OCI-LY7 (cell line): ENCODE results near the gene GAPDH. TPM values are rescaled to one million over a fixed set of nuclear protein-coding genes. Genes with fewer than 3 reads are reported as not detected.
A peak's percentile ranks its signal among the peaks of the same experiment; 100 is the strongest.

Experiments used
- BruUV-seq: library from RNA; stranded (reverse); fragments of 400-500 nt; replicated peaks from 2 replicates; lab custom pipeline; 2021; lab: Mats Ljungman, UMichigan
- CTCF ChIA-PET: fragments of 300-600 bp; sonication (Branson Sonifier 250); formaldehyde crosslinking; loops from one replicate; lab custom pipeline; 2022; ENCODE audit warnings: antibody characterized with exemption; ENCODE audit not compliant: unreplicated experiment; lab: Charles Lee
- POLR2A ChIA-PET: fragments of 300-600 bp; sonication (Branson Sonifier 250); formaldehyde crosslinking; loops from one replicate; lab custom pipeline; 2022; ENCODE audit warnings: antibody characterized with exemption; lab: Charles Lee
- DNase-seq: peaks from one replicate; pipeline ENCODE4 v3.0.0-alpha.2; 2015; ENCODE audit warnings: low spot score
- H2AFZ ChIP-seq: fragments of 200-600 bp; sonication (generic), shearing (Covaris generic); 2 replicates; pipeline ENCODE4 v1.6.1; 2014; ENCODE audit warnings: mild to moderate bottlenecking, antibody characterized with exemption, low read length, moderate library complexity
- H3K27ac ChIP-seq: fragments of 200-600 bp; sonication (generic); 2 replicates; pipeline ENCODE4 v1.5.1; 2014; ENCODE audit warnings: mixed run types, low read depth, mild to moderate bottlenecking, moderate library complexity, low read length, inconsistent platforms; ENCODE audit not compliant: poor library complexity, severe bottlenecking
- H3K36me3 ChIP-seq: fragments of 200-600 bp; sonication (generic); 2 replicates; pipeline ENCODE4 v1.6.1; 2014; ENCODE audit warnings: mild to moderate bottlenecking, antibody characterized with exemption, low read length, moderate library complexity, mixed read lengths; ENCODE audit not compliant: insufficient read depth
- H3K4me1 ChIP-seq: fragments of 200-600 bp; sonication (generic); 2 replicates; pipeline ENCODE4 v1.5.1; 2014; ENCODE audit warnings: mild to moderate bottlenecking, low read length; ENCODE audit not compliant: insufficient read depth, poor library complexity, severe bottlenecking
- H3K4me2 ChIP-seq: fragments of 200-600 bp; sonication (generic); 2 replicates; pipeline ENCODE4 v1.6.1; 2014; ENCODE audit warnings: mild to moderate bottlenecking, low read length
- H3K4me3 ChIP-seq: fragments of 200-600 bp; sonication (generic); 2 replicates; pipeline ENCODE4 v1.5.1; 2014; ENCODE audit warnings: mild to moderate bottlenecking, low read depth, low read length; ENCODE audit not compliant: poor library complexity, severe bottlenecking
- H3K79me2 ChIP-seq: fragments of 200-600 bp; sonication (generic); 2 replicates; pipeline ENCODE4 v1.6.1; 2016; ENCODE audit warnings: low read depth, mild to moderate bottlenecking, low read length, moderate library complexity, mixed read lengths; ENCODE audit not compliant: insufficient read depth
- H3K9me2 ChIP-seq: fragments of 200-600 bp; sonication (generic); 2 replicates; pipeline ENCODE4 v1.6.1; 2016; ENCODE audit warnings: mild to moderate bottlenecking, low read length, mixed read lengths; ENCODE audit not compliant: insufficient read depth
- H3K9me3 ChIP-seq: fragments of 200-600 bp; sonication (generic); 2 replicates; pipeline ENCODE4 v1.6.1; 2014; ENCODE audit warnings: mild to moderate bottlenecking, mixed run types, low read length, mixed read lengths
- H4K20me1 ChIP-seq: fragments of 200-600 bp; sonication (generic); 2 replicates; pipeline ENCODE4 v1.6.1; 2014; ENCODE audit warnings: mild to moderate bottlenecking, antibody characterized with exemption, low read length, moderate library complexity, mixed read lengths; ENCODE audit not compliant: insufficient read depth
- EZH2phosphoT487 ChIP-seq: fragments of 200-600 bp; sonication (generic); IDR thresholded peaks from 2 replicates; pipeline ENCODE4 v1.6.1; 2018; ENCODE audit warnings: low read depth, borderline replicate concordance, mild to moderate bottlenecking, mixed run types, antibody characterized with exemption, low read length, moderate library complexity, mixed read lengths
- intact Hi-C: fragments of 100-400 bp; cut with micrococcal nuclease; formaldehyde crosslinking; loops from one replicate; pipeline ENCODE4 v1.10.0; 2022; ENCODE audit not compliant: unreplicated experiment
- total RNA-seq, 2 experiments: library from RNA; depleted of rRNA in 1 of 2; stranded (reverse); fragments of >200 nt in 1 of 2; shearing (Covaris generic) in 1 of 2; gene quantifications; 2 replicates each; pipeline ENCODE4 v1.2.3, GENCODE V29; 2014 to 2022
- TF ChIP-seq, protein P1 (sequence below): fragments of 200-600 bp; sonication (generic); conservative IDR thresholded peaks from 2 replicates; pipeline ENCODE4 v1.5.1; 2014; ENCODE audit warnings: mild to moderate bottlenecking, antibody characterized with exemption, low read length, moderate library complexity, mixed read lengths

The GAPDH gene
- total RNA-seq, 2 experiments from 2014 or later, result 3,801 to 4,502 TPM

DNA sequence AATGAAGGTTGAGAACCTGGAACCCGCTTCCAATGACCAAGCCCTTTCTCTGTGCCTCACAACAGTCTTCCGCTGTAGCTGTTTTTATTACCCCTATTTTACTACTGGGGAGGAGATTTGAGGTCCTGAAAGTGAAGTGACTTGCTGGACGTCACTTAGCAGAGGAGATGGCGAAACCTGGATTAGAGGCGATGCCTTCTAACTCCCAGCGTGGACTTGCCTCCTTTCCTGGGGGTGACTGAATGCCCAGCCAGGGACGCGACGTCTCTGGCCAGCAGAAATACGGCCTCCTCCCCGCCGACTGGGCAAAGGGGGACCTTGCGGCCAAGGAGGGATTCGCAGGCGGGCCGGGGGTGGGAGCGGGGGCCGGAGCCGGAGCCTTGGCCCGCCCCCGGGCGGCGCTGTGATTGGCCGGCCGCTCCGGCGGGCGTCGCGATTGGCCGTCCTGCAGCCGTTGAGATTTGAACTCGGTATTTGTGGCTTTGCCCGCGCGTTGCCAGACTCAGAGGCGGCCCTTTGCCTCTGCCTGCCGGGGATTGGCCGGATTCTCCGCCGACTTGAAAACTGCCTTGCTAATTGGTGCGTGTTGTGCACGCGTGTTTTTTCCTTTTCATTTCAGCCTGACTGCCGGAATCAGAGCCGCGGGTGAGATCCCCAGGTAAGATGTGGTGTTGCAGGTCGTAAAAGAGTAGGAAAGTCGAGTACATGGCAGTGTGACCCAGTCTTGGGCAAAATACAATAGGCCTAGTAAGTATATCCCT, 40.6 kb upstream of the GAPDH start, which contains the start of gene NCAPD2:
TSS of gene NCAPD2 (plus strand) at position 606 of the 761 bp plus-strand sequence. CDS start 997 bp downstream, outside the sequence.
- intact Hi-C loops, result loop anchor here (1.0 to 5.0 kb wide), 4 partner anchors 23 to 204 kb away; partner anchors contain the start of genes GAPDH and VAMP1
- no peak for TF ChIP-seq EZH2phosphoT487
- TF ChIP-seq, protein P1, sequence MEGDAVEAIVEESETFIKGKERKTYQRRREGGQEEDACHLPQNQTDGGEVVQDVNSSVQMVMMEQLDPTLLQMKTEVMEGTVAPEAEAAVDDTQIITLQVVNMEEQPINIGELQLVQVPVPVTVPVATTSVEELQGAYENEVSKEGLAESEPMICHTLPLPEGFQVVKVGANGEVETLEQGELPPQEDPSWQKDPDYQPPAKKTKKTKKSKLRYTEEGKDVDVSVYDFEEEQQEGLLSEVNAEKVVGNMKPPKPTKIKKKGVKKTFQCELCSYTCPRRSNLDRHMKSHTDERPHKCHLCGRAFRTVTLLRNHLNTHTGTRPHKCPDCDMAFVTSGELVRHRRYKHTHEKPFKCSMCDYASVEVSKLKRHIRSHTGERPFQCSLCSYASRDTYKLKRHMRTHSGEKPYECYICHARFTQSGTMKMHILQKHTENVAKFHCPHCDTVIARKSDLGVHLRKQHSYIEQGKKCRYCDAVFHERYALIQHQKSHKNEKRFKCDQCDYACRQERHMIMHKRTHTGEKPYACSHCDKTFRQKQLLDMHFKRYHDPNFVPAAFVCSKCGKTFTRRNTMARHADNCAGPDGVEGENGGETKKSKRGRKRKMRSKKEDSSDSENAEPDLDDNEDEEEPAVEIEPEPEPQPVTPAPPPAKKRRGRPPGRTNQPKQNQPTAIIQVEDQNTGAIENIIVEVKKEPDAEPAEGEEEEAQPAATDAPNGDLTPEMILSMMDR, result peak; percentile 40; the same call in 1 of the 2 replicates
- POLR2A ChIA-PET, result interaction anchor here (0.6 to 3.4 kb wide), 12 partner anchors 17 to 67 kb away, joined by 3 to 24 read pairs (median 4); partner anchors contain the start of genes GAPDH, TAPBPL and VAMP1
- no peaks in the 10 kb centered on the region for H4K20me1 ChIP-seq
- H3K9me3 ChIP-seq, result no peaks in the 10 kb centered on the region
- CTCF ChIA-PET, result interaction anchor here (0.6 kb wide), 1 partner anchor 23 kb away, joined by 3 read pairs; the partner anchor contains the start of gene VAMP1
- peak; percentile 98 for DNase-seq
- H3K9me2 ChIP-seq, result no peaks in the 10 kb centered on the region
- peaks cover 56% of the 10 kb centered on the region for H3K79me2 ChIP-seq
- H2AFZ ChIP-seq, result peak within 1 kb of the TSS; percentile 49; the same call in 1 of the 2 replicates
- peak within 1 kb of the TSS; percentile 91 for H3K4me3 ChIP-seq
- peaks cover 62% of the 10 kb centered on the region for H3K36me3 ChIP-seq
- no TSS peak for BruUV-seq
- peak within 1 kb of the TSS; percentile 98 for H3K4me2 ChIP-seq
- peaks cover 37% of the 10 kb centered on the region for H3K4me1 ChIP-seq
- peak within 1 kb of the TSS; percentile 96 for H3K27ac ChIP-seq

DNA sequence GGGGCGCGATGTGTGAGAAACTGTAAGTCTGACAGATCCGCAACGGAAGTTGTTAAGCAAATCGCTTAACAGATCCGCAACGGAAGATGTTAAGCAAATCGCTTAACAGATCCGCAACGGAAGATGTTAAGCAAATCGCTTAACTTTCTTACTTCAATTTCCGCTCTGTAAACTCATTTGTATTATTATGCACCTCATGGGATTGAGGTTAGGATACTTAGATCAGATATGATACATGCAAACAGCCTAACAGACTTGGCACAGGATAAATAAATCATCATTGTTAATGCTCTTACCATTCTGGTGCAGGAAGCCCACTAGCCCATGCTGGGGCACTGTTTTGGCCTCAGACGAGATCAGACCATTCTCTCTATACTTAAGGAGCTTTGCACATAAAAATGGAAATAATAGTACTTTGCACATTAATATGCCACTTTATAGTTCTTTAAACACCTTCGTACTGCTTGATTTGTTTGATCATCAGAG, 40.0 kb upstream of the GAPDH start:
- CTCF ChIA-PET, result interaction anchor here (0.6 to 0.9 kb wide), 2 partner anchors 43 to 55 kb away, joined by 3 read pairs; no protein-coding TSS in a partner anchor
- peaks cover 61% of the 10 kb centered on the region for H3K79me2 ChIP-seq
- H3K4me3 ChIP-seq, result peak overlapping the region; percentile 91

More for the DNA sequence above, 40.0 kb upstream of the GAPDH start:
- no peak for TF ChIP-seq EZH2phosphoT487
- TF ChIP-seq, protein P1, result peak; percentile 69
- H4K20me1 ChIP-seq, result no peaks in the 10 kb centered on the region
- peak overlapping the region; percentile 96 for H3K27ac ChIP-seq
- intact Hi-C loops, result loop anchor here (1.0 to 5.0 kb wide), 2 partner anchors 40 to 203 kb away; partner anchors contain the start of gene GAPDH
- peaks cover 37% of the 10 kb centered on the region for H3K4me1 ChIP-seq
- no peaks in the 10 kb centered on the region for H3K9me3 ChIP-seq
- DNase-seq, result no peak
- no peaks in the 10 kb centered on the region for H3K9me2 ChIP-seq
- POLR2A ChIA-PET, result interaction anchor here (0.7 to 3.4 kb wide), 11 partner anchors 9 to 230 kb away, joined by 3 to 14 read pairs (median 4); partner anchors contain the start of genes CD27, COPS7A, GAPDH and TAPBPL
- H2AFZ ChIP-seq, result peak overlapping the region; percentile 49; the same call in 1 of the 2 replicates
- H3K36me3 ChIP-seq, result peaks cover 69% of the 10 kb centered on the region
- H3K4me2 ChIP-seq, result peak overlapping the region; percentile 98
- BruUV-seq, result TSS peak; percentile 80
